Liver (tissue), 9 donors: ENCODE measurements around the gene UBTD1. TPM values are rescaled to one million over a fixed set of nuclear protein-coding genes. Genes with fewer than 3 reads are reported as not detected.
A peak's percentile ranks its signal among the peaks of the same experiment; 100 is the strongest.

ENCODE experiments used
- DNase-seq: peaks from one replicate; pipeline ENCODE4 v3.0.0-alpha.2; 2017; ENCODE audit warnings: low spot score
- H3K27ac ChIP-seq, 2 donors: one replicate each; pipeline ENCODE4 v1.7.0; 2013; ENCODE audit warnings: inconsistent platforms in 2 of 2, low read length in 2 of 2, control low read depth in 1 of 2, low read depth in 1 of 2, mild to moderate bottlenecking in 1 of 2
- H3K27me3 ChIP-seq, 4 donors: one replicate each; pipeline versions ENCODE4 v1.6.1 to v1.7.0; 2013; ENCODE audit warnings: low read length in 3 of 4, inconsistent platforms in 1 of 4, mild to moderate bottlenecking in 1 of 4, moderate library complexity in 1 of 4; ENCODE audit not compliant: control insufficient read depth in 4 of 4, insufficient read depth in 4 of 4
- H3K36me3 ChIP-seq, 4 donors: one replicate each; pipeline versions ENCODE4 v1.6.1 to v1.7.0; 2013; ENCODE audit warnings: low read length in 3 of 4, mild to moderate bottlenecking in 3 of 4, low read depth in 1 of 4, moderate library complexity in 1 of 4; ENCODE audit not compliant: control insufficient read depth in 4 of 4, insufficient read depth in 3 of 4
- H3K4me1 ChIP-seq, 4 donors: one replicate each; pipeline versions ENCODE4 v1.6.1 to v1.7.0; 2013; ENCODE audit warnings: low read length in 3 of 4, mild to moderate bottlenecking in 3 of 4, moderate library complexity in 1 of 4; ENCODE audit not compliant: control insufficient read depth in 4 of 4, insufficient read depth in 4 of 4
- H3K4me3 ChIP-seq, 3 donors: one replicate each; pipeline versions ENCODE4 v1.6.1 to v1.7.0; 2013; ENCODE audit warnings: low read length in 3 of 3, control low read depth in 1 of 3, low read depth in 1 of 3, mild to moderate bottlenecking in 1 of 3
- H3K9ac ChIP-seq, 2 donors: one replicate each; pipeline ENCODE4 v1.7.0; 2013; ENCODE audit warnings: low read length in 2 of 2, mild to moderate bottlenecking in 2 of 2, moderate library complexity in 2 of 2, control low read depth in 1 of 2, low read depth in 1 of 2
- H3K9me3 ChIP-seq, 4 donors: one replicate each; pipeline versions ENCODE4 v1.6.1 to v1.7.0; 2013; ENCODE audit warnings: low read length in 3 of 4; ENCODE audit not compliant: control insufficient read depth in 4 of 4
- FOXA2 ChIP-seq: IDR thresholded peaks from 2 replicates; pipeline ENCODE4 v1.6.1; 2016; ENCODE audit warnings: antibody characterized with exemption
- GABPA ChIP-seq, 2 donors: IDR thresholded peaks in 1 of 2; conservative IDR thresholded peaks in 1 of 2; 2 replicates each; pipeline ENCODE4 v1.6.1; 2016; ENCODE audit warnings: antibody characterized with exemption in 2 of 2, mild to moderate bottlenecking in 1 of 2, moderate library complexity in 1 of 2
- HNF4A ChIP-seq, 2 donors: conservative IDR thresholded peaks; 2 replicates each; pipeline ENCODE4 v1.6.1; 2016; ENCODE audit warnings: antibody characterized with exemption in 2 of 2, mild to moderate bottlenecking in 2 of 2
- HNF4G ChIP-seq: IDR thresholded peaks from 2 replicates; pipeline ENCODE4 v1.6.1; 2016; ENCODE audit warnings: antibody characterized with exemption
- JUND ChIP-seq, 2 donors: IDR thresholded peaks; 2 replicates each; pipeline ENCODE4 v1.6.1; 2016; ENCODE audit warnings: antibody characterized with exemption in 2 of 2
- NR2F2 ChIP-seq: IDR thresholded peaks from 2 replicates; pipeline ENCODE4 v1.6.1; 2016; ENCODE audit warnings: antibody characterized with exemption
- RAD21 ChIP-seq, 2 donors: IDR thresholded peaks; 2 replicates each; pipeline ENCODE4 v1.6.1; 2016; ENCODE audit warnings: antibody characterized with exemption in 2 of 2, mild to moderate bottlenecking in 2 of 2
- RXRA ChIP-seq, 2 donors: IDR thresholded peaks; 2 replicates each; pipeline ENCODE4 v1.6.1; 2017 to 2018; ENCODE audit warnings: antibody characterized with exemption in 2 of 2, mild to moderate bottlenecking in 1 of 2
- SP1 ChIP-seq: IDR thresholded peaks from 2 replicates; pipeline ENCODE4 v1.6.1; 2018; ENCODE audit warnings: antibody characterized with exemption, mild to moderate bottlenecking
- TAF1 ChIP-seq: conservative IDR thresholded peaks from 2 replicates; pipeline ENCODE4 v1.6.1; 2016; ENCODE audit warnings: antibody characterized with exemption, mild to moderate bottlenecking
- YY1 ChIP-seq: IDR thresholded peaks from 2 replicates; pipeline ENCODE4 v1.6.1; 2016; ENCODE audit warnings: antibody characterized with exemption, mild to moderate bottlenecking
- WGBS: extraction: QIAGEN DNeasy Blood & Tissue Kit; methylation state at CpG from one replicate; pipeline ENCODE4 v1.1.7; 2013; 5-methylcytosine and 5-hydroxymethylcytosine counted together
- polyA plus RNA-seq, 2 donors: library from polyadenylated mRNA; stranded (reverse) in 1 of 2; unstranded in 1 of 2; fragments of 200-250 nt in 1 of 2; fragments of >200 nt in 1 of 2; fragmentation: Nextera tagmentation in 1 of 2; extraction: Ambion mirVana in 1 of 2; gene quantifications; one replicate each; pipeline versions ENCODE4 v1.2.1 to v1.2.3, GENCODE V29; 2013 to 2015
- total RNA-seq, 2 donors: library from RNA; depleted of rRNA; stranded (reverse); fragments of >200 nt; gene quantifications; one replicate each; pipeline ENCODE4 v1.2.3, GENCODE V29; 2014
- TF ChIP-seq, protein P1 (sequence below): IDR thresholded peaks from 2 replicates; pipeline ENCODE4 v1.6.1; 2016; ENCODE audit warnings: antibody characterized with exemption
- TF ChIP-seq, protein P2 (sequence below): IDR thresholded peaks from 2 replicates; pipeline ENCODE4 v1.6.1; 2016; ENCODE audit warnings: antibody characterized with exemption
- TF ChIP-seq, protein P3 (sequence below): fragments of 150-350 bp; IDR thresholded peaks from 2 replicates; pipeline ENCODE4 v1.5.1; 2017; ENCODE audit warnings: improper control_type of control experiment, low read depth, low read length; ENCODE audit not compliant: missing input control
- TF ChIP-seq, protein P4 (sequence below): IDR thresholded peaks from 2 replicates; pipeline ENCODE4 v1.6.1; 2016; ENCODE audit warnings: antibody characterized with exemption
- donor health status: healthy.
- donor health status: healthy.
- donor health status: healthy.
- donor health status: healthy.
- donor health status: healthy.

Gene UBTD1, protein sequence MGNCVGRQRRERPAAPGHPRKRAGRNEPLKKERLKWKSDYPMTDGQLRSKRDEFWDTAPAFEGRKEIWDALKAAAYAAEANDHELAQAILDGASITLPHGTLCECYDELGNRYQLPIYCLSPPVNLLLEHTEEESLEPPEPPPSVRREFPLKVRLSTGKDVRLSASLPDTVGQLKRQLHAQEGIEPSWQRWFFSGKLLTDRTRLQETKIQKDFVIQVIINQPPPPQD
- total RNA-seq: 1 to 10 TPM; 2.7 to 9.5 TPM
- 10 to 100 TPM in 1 of 2 donors, 1 to 10 TPM in 1; 9.2 to 11.0 TPM for polyA plus RNA-seq

DNA sequence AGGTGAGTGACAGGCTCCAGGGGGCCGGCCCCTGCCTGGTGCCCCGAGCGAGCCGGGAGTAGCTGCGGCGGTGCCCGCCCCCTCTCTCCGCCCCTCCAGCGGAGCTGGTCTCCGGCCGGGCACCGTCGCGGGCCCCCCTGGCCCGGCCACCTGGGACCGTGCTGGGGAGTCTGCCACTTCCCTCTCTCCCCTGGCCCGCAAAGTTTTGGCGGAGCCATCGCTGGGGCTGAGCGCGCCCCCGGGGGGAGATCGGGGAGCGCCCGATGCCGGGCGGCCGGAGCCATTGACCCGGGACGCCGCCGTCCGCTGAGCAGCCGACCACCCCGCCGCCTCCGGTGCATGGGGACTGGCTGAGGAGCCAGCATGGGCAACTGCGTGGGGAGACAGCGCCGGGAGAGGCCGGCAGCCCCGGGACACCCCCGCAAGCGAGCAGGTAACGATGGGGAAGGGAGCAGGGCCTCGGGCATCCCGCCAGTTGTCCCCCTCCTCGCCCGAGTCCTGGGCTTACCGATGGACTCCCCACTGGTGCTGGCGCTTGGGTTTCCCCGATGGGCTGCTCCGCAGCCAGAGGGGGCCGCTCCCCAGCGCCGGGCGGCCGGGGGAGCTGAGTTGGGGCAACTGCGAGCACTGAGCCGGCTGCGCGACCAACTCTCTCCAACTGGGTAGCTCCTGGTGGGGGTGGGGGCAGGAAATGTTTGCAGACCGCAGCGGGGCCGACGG is at the start of gene UBTD1:
Gene UBTD1 (plus strand): TSS at position 84 of the 720 bp plus-strand sequence. CDS start 280 bp downstream, at position 364.
- TF ChIP-seq RXRA (IDR thresholded peaks at IDR 0.05) (no peak), FOXA2 (no peak), YY1 (no peak)
- TF ChIP-seq, protein P1, sequence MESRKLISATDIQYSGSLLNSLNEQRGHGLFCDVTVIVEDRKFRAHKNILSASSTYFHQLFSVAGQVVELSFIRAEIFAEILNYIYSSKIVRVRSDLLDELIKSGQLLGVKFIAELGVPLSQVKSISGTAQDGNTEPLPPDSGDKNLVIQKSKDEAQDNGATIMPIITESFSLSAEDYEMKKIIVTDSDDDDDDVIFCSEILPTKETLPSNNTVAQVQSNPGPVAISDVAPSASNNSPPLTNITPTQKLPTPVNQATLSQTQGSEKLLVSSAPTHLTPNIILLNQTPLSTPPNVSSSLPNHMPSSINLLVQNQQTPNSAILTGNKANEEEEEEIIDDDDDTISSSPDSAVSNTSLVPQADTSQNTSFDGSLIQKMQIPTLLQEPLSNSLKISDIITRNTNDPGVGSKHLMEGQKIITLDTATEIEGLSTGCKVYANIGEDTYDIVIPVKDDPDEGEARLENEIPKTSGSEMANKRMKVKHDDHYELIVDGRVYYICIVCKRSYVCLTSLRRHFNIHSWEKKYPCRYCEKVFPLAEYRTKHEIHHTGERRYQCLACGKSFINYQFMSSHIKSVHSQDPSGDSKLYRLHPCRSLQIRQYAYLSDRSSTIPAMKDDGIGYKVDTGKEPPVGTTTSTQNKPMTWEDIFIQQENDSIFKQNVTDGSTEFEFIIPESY: no peak
- TF ChIP-seq, protein P2, sequence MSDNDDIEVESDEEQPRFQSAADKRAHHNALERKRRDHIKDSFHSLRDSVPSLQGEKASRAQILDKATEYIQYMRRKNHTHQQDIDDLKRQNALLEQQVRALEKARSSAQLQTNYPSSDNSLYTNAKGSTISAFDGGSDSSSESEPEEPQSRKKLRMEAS: no peak
- no peaks in the 10 kb centered on the region for H3K27me3 ChIP-seq
- no peaks in the 10 kb centered on the region for H3K9me3 ChIP-seq
- H3K4me1 ChIP-seq: peaks cover 0 to 22% (median 15%) of the 10 kb centered on the region in 4 donors
- WGBS: under 1% methylated on average over 66 of the region's 66 CpGs
- peak within 1 kb of the TSS; percentile 89 to 94 for H3K27ac ChIP-seq
- no peaks in the 10 kb centered on the region for H3K36me3 ChIP-seq
- peak within 1 kb of the TSS; percentile 81 to 88 for H3K9ac ChIP-seq
- peak within 1 kb of the TSS; percentile 78 to 94 (median 93) for H3K4me3 ChIP-seq
- peak; percentile 43 for DNase-seq

DNA sequence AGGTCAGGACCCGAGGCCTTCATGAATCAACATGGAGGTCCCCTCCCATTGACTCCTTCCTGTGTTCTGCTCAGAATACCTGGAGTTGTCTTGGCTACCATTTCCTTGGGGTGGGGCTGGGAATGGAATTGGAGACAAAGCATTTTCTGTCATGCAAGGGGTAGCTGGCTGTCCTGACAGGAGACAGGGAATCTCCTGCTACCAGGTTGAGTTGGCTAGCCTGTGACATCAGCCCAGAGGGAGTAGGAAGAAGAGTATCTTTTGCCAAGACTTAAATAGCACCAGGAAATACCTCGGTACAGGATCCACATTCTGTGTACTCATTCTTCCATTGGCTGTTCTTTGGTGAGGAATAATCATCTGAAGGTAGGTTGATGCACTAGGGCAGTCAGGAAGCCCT is 47.9 kb upstream of the UBTD1 start:
- Histone ChIP-seq H3K9me3 (no peaks in the 10 kb centered on the region), H3K27ac (no peak overlapping the region), H3K4me1 (peaks cover 10 to 26% (median 19%) of the 10 kb centered on the region in 4 donors), H3K4me3 (no peak overlapping the region), H3K9ac (no peak overlapping the region), H3K27me3 (no peaks in the 10 kb centered on the region), H3K36me3 (peaks cover 2 to 18% (median 8%) of the 10 kb centered on the region in 4 donors)
- TF ChIP-seq GABPA (IDR thresholded peaks at IDR 0.05 in 1 of 2, conservative IDR thresholded peaks at IDR 0.05 in 1 of 2) (no peak), YY1 (no peak), TAF1 (no peak), HNF4G (no peak), SP1 (no peak), NR2F2 (no peak), JUND (IDR thresholded peaks at IDR 0.05) (no peak), HNF4A (conservative IDR thresholded peaks at IDR 0.05) (no peak), RAD21 (IDR thresholded peaks at IDR 0.05) (no peak), FOXA2 (no peak)
- TF ChIP-seq, protein P1: no peak
- TF ChIP-seq, protein P3, sequence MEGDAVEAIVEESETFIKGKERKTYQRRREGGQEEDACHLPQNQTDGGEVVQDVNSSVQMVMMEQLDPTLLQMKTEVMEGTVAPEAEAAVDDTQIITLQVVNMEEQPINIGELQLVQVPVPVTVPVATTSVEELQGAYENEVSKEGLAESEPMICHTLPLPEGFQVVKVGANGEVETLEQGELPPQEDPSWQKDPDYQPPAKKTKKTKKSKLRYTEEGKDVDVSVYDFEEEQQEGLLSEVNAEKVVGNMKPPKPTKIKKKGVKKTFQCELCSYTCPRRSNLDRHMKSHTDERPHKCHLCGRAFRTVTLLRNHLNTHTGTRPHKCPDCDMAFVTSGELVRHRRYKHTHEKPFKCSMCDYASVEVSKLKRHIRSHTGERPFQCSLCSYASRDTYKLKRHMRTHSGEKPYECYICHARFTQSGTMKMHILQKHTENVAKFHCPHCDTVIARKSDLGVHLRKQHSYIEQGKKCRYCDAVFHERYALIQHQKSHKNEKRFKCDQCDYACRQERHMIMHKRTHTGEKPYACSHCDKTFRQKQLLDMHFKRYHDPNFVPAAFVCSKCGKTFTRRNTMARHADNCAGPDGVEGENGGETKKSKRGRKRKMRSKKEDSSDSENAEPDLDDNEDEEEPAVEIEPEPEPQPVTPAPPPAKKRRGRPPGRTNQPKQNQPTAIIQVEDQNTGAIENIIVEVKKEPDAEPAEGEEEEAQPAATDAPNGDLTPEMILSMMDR: no peak
- TF ChIP-seq, protein P4, sequence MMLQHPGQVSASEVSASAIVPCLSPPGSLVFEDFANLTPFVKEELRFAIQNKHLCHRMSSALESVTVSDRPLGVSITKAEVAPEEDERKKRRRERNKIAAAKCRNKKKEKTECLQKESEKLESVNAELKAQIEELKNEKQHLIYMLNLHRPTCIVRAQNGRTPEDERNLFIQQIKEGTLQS: no peak
- whole genome bisulfite sequencing: 85% methylated on average over 2 of the region's 2 CpGs
- no peak for DNase-seq
